Lung (tissue), 12 donors: ENCODE data around the gene FLRT1. TPM values are rescaled to one million over a fixed set of nuclear protein-coding genes. Genes with fewer than 3 reads are reported as not detected.

Experiments used
- ATAC-seq: fragments of 200-7000 bp; cut with Tn5 transposase; one replicate; pipeline ENCODE4 v1.9.1; 2020; ENCODE audit warnings: moderate number of reproducible peaks; ENCODE audit not compliant: insufficient read depth, low FRiP score
- DNase-seq, 3 donors: peaks; one replicate each; pipeline ENCODE4 v3.0.0-alpha.2; 2013 to 2017
- H3K27ac ChIP-seq, 2 donors: one replicate each; pipeline ENCODE4 v1.5.1; 2013; ENCODE audit warnings: mild to moderate bottlenecking in 2 of 2, moderate library complexity in 2 of 2, control low read depth in 1 of 2, inconsistent platforms in 1 of 2, low read depth in 1 of 2, low read length in 1 of 2
- H3K27me3 ChIP-seq, 3 donors: one replicate each; pipeline ENCODE4 v1.5.1; 2013; ENCODE audit warnings: low read length in 2 of 3; ENCODE audit not compliant: control insufficient read depth in 3 of 3, insufficient read depth in 3 of 3
- H3K36me3 ChIP-seq, 4 donors: one replicate each; pipeline ENCODE4 v1.5.1; 2013; ENCODE audit warnings: low read length in 4 of 4, mild to moderate bottlenecking in 1 of 4, moderate library complexity in 1 of 4; ENCODE audit not compliant: control insufficient read depth in 4 of 4, insufficient read depth in 4 of 4
- H3K4me1 ChIP-seq, 5 donors: one replicate each; pipeline ENCODE4 v1.5.1; 2013; ENCODE audit warnings: low read length in 5 of 5, mild to moderate bottlenecking in 2 of 5, moderate library complexity in 1 of 5; ENCODE audit not compliant: control insufficient read depth in 5 of 5, insufficient read depth in 5 of 5
- H3K4me3 ChIP-seq: one replicate; pipeline ENCODE4 v1.5.1; 2013; ENCODE audit warnings: mild to moderate bottlenecking, control low read depth, moderate library complexity
- H3K9ac ChIP-seq, 2 donors: one replicate each; pipeline ENCODE4 v1.5.1; 2013; ENCODE audit warnings: low read length in 2 of 2, control low read depth in 1 of 2; ENCODE audit not compliant: insufficient read depth in 1 of 2
- H3K9me3 ChIP-seq, 4 donors: one replicate each; pipeline ENCODE4 v1.5.1; 2013; ENCODE audit warnings: low read length in 3 of 4, mild to moderate bottlenecking in 1 of 4, moderate library complexity in 1 of 4; ENCODE audit not compliant: control insufficient read depth in 4 of 4, insufficient read depth in 3 of 4
- WGBS, 2 donors: extraction: QIAGEN DNeasy Blood & Tissue Kit; methylation state at CpG; one replicate each; pipeline ENCODE4 v1.1.7; 2013; 5-methylcytosine and 5-hydroxymethylcytosine counted together
- polyA plus RNA-seq, 2 donors: library from polyadenylated mRNA; stranded (reverse); fragments of 200-250 nt; gene quantifications; one replicate each; pipeline ENCODE4 v1.2.1, GENCODE V29; 2013
- total RNA-seq, 2 donors: library from RNA; depleted of rRNA in 1 of 2; stranded (reverse); fragments of >200 nt in 1 of 2; gene quantifications; one replicate each; pipeline ENCODE4 v1.2.1, GENCODE V29; 2014 to 2021
- TF ChIP-seq, protein P1 (sequence below): IDR thresholded peaks from 2 replicates; pipeline ENCODE4 v1.5.1; 2012; ENCODE audit warnings: mild to moderate bottlenecking; ENCODE audit errors: control extremely low read depth, extremely low read depth
- donor health status: control.
- donor health status: control.
- donor health status: Bipolar disorder and iron deficiency.
- donor health status: healthy.
- donor health status: DM: yes; HTN: yes; CAD: no.

Gene FLRT1
- total and polyA plus RNA-seq, 4 donors = 0.02 to 0.34 (median 0.12) TPM

DNA sequence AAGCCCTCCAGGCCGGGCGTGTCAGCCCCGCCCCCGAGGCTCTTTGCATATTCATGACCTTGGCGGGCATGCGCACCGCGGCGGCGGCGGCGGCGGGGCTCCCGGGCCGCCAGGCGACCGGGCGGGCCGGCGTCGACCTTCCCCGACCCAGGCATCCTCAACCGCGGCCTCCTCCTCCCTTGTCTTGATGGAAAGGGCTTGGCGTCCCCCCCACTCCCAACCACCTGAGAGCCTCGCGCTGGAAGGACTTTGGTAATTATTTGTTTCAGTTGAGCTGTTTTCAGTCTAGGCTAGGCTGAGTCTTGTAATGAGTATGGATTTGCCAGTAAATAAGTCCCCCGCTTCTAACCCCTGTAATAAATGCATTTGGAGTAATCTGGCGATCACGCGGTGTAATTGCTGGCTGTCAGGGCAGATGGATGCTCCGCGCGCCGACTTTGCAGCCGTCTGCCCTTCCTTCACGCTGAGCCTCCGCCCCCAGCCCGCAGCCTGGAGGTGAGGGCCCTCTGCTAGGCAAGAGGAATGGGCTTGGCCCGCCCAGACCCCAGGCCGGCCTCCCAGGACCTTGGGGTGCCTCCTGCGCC lies 25.2 kb downstream of the FLRT1 start:
- H3K9ac ChIP-seq = no peak overlapping the region
- H3K4me1 ChIP-seq = peaks cover 0 to 12% (median 5%) of the 10 kb centered on the region in 5 donors
- H3K9me3 ChIP-seq = no peaks in the 10 kb centered on the region
- no peaks in the 10 kb centered on the region for H3K36me3 ChIP-seq
- WGBS, 2 donors = 2 to 4% methylated on average over 42 of the region's 42 CpGs
- H3K4me3 ChIP-seq = no peak overlapping the region
- no peak overlapping the region for H3K27ac ChIP-seq
- ATAC-seq (peak; percentile 41), DNase-seq (no peak)
- peaks cover 0 to 4% (median 2%) of the 10 kb centered on the region in 3 donors for H3K27me3 ChIP-seq
- TF ChIP-seq, protein P1, sequence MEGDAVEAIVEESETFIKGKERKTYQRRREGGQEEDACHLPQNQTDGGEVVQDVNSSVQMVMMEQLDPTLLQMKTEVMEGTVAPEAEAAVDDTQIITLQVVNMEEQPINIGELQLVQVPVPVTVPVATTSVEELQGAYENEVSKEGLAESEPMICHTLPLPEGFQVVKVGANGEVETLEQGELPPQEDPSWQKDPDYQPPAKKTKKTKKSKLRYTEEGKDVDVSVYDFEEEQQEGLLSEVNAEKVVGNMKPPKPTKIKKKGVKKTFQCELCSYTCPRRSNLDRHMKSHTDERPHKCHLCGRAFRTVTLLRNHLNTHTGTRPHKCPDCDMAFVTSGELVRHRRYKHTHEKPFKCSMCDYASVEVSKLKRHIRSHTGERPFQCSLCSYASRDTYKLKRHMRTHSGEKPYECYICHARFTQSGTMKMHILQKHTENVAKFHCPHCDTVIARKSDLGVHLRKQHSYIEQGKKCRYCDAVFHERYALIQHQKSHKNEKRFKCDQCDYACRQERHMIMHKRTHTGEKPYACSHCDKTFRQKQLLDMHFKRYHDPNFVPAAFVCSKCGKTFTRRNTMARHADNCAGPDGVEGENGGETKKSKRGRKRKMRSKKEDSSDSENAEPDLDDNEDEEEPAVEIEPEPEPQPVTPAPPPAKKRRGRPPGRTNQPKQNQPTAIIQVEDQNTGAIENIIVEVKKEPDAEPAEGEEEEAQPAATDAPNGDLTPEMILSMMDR = no peak

DNA sequence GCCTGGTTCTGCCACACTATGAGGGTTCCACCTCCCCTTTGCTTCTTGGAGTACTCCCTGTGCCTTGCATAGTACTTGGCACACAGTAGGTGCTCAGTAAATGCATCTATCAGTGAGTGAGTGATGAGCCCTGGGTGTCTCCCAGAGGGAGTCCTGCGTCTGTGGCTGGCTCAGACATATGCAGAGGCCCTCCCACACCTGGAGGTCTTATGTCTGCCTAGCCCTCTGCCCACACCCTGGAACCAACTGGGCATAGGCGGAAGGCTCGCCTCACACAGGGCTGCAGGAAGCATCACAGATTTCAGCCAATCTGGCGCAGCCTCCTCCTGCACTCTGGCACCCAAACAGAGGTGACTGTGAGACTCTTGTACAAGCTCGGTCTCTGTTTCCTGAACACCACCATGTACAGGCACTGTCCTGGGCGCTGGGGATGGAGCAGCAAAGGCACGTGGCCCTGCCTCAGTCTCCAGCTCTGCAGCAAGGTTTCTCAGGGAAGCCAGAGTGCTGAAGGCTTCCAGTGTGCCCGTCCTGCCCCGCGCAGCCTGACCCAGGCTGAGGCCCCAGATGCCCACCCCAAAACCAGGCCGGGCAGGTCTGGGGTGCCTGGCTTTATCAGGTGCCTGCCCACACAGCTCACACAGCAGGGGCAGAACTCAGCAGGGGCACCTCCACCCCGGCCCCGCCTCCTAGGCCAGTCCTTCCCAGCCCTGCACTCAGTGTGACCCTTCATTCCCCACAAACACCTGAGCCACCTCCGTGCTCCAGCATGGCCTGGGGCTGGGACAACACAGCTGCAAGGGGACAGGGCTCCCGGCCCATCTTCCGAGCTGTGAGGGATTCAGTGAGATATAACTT lies 26.7 kb downstream of the FLRT1 start:
- Histone ChIP-seq H3K4me3 (no peak overlapping the region), H3K27ac (no peak overlapping the region), H3K4me1 (peaks cover 0 to 12% (median 5%) of the 10 kb centered on the region in 5 donors), H3K9me3 (no peaks in the 10 kb centered on the region), H3K36me3 (no peaks in the 10 kb centered on the region), H3K9ac (no peak overlapping the region), H3K27me3 (peaks cover 0 to 4% (median 2%) of the 10 kb centered on the region in 3 donors)
- TF ChIP-seq, protein P1 = no peak
- DNase-seq (no peak), ATAC-seq (no peak)
- 91 to 96% methylated on average over 16 of the region's 16 CpGs for WGBS, 2 donors

DNA sequence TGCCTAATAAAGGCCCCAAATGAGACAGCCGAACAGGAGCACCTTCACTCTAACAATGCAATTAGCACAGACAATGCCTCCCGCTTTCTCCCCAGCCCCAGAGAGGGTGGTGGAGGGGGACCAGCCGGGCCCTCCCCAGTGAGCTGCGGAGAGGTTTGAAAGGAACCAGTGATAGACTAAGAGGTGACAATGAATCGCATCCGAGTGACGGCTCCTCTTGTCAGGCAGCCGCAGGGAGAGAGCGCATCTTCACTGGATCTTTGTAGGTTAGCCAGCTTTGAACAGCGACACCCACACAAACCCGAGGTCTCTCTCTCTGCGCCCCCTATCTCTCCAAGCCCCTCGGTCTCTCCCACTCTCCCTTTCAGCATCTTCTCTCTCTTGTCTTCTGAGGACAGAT lies 28.0 kb downstream of the FLRT1 start:
- H3K36me3 ChIP-seq = no peaks in the 10 kb centered on the region
- H3K27me3 ChIP-seq = peaks cover 0 to 4% (median 2%) of the 10 kb centered on the region in 3 donors
- no peaks in the 10 kb centered on the region for H3K9me3 ChIP-seq
- ATAC-seq (no peak), DNase-seq (no peak)
- H3K4me3 ChIP-seq = no peak overlapping the region
- no peak overlapping the region for H3K27ac ChIP-seq
- WGBS, 2 donors = 93 to 94% methylated on average over 13 of the region's 13 CpGs
- H3K4me1 ChIP-seq = peaks cover 0 to 16% (median 7%) of the 10 kb centered on the region in 5 donors
- H3K9ac ChIP-seq = no peak overlapping the region
- TF ChIP-seq, protein P1 = no peak
